Body of pancreas (tissue), 4 donors: Measurements from ENCODE around the gene FAM43B. TPM values are rescaled to one million over a fixed set of nuclear protein-coding genes. Genes with fewer than 3 reads are reported as not detected.

Experiments
- ATAC-seq: fragments of 150-250 bp; one replicate; pipeline ENCODE4 v1.9.1; 2016
- DNase-seq, 4 donors: peaks; one replicate each; pipeline ENCODE4 v3.0.0-alpha.2; 2019
- H3K27ac ChIP-seq, 4 donors: fragments of 200-600 bp; sonication (generic); 1 replicate in 3 of 4; 2 replicates in 1 of 4; pipeline versions ENCODE4 v1.5.1 to v1.6.1; 2016 to 2019; ENCODE audit warnings: mild to moderate bottlenecking in 1 of 4, mixed read lengths in 1 of 4, moderate library complexity in 1 of 4
- H3K27me3 ChIP-seq, 2 donors: fragments of 200-600 bp; sonication (generic); one replicate each; pipeline ENCODE4 v1.6.0; 2016; ENCODE audit warnings: mild to moderate bottlenecking in 1 of 2
- H3K36me3 ChIP-seq, 2 donors: fragments of 200-600 bp; sonication (generic); replicated peaks in 1 of 2; 2 replicates each; pipeline ENCODE4 v1.5.1; 2016; ENCODE audit warnings: low read depth in 2 of 2; ENCODE audit not compliant: insufficient read depth in 1 of 2
- H3K4me1 ChIP-seq: fragments of 200-600 bp; sonication (generic); one replicate; pipeline ENCODE4 v1.6.0; 2016
- H3K4me3 ChIP-seq, 2 donors: fragments of 200-600 bp; sonication (generic); 1 replicate in 1 of 2; 2 replicates in 1 of 2; pipeline ENCODE4 v1.5.1; 2016 to 2019
- H3K9me3 ChIP-seq, 3 donors: fragments of 200-600 bp; sonication (generic); 1 replicate in 2 of 3; 2 replicates in 1 of 3; pipeline ENCODE4 v1.5.1; 2016
- POLR2A ChIP-seq, 3 donors: fragments of 450-650 bp; IDR thresholded peaks; one replicate each; pipeline ENCODE4 v1.6.1; 2016; ENCODE audit warnings: antibody characterized with exemption in 3 of 3, mild to moderate bottlenecking in 2 of 3
- WGBS, 2 donors: methylation state at CpG; one replicate each; pipeline ENCODE4 v1.1.5; 2017; 5-methylcytosine and 5-hydroxymethylcytosine counted together
- intact Hi-C: fragments of 100-400 bp; cut with DNase I; formaldehyde crosslinking; loops from one replicate; pipeline ENCODE4 v1.15.1; 2023
- total RNA-seq, 2 donors: library from RNA; depleted of rRNA; stranded (reverse); fragments of >200 nt; gene quantifications; one replicate each; pipeline ENCODE4 v1.1.0, GENCODE V29; 2016
- TF ChIP-seq, protein P1 (sequence below), 7 experiments: fragments of 450-650 bp in 4 of 7; fragments of 200-600 bp in 3 of 7; sonication (generic) in 3 of 7; IDR thresholded peaks; one replicate each; pipeline ENCODE4 v1.5.1; 2016 to 2019; ENCODE audit warnings: antibody characterized with exemption in 7 of 7

Gene FAM43B
- total RNA-seq, 2 donors from 2014 or later: 0.26 to 3.6 TPM

DNA sequence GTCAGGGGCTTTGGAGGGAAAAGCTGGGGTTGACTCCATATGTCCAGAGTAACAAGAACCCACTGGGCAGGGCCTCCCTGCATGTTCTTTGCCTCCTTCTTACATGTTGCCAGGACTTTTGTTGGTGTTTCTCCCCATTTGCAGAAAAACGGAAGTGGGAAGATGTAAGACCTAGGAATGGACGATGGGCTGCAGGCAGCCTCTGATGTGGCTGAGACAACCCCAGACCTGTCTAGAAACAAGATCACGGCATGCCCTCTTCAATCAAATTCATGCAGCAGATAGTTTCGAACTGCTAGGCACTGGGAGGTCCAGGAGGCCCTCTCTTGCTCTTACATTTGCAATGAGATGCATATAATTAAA lies 3.4 kb downstream of the FAM43B start:
- H3K4me1 ChIP-seq: peaks cover 21% of the 10 kb centered on the region
- WGBS, 2 donors: 58% methylated on average over 4 of the region's 4 CpGs
- no peak overlapping the region for H3K4me3 ChIP-seq
- intact Hi-C loops: no loop called here
- no peak overlapping the region for H3K27ac ChIP-seq
- DNase-seq (no peak), ATAC-seq (no peak)
- H3K9me3 ChIP-seq: no peaks in the 10 kb centered on the region
- TF ChIP-seq, protein P1, sequence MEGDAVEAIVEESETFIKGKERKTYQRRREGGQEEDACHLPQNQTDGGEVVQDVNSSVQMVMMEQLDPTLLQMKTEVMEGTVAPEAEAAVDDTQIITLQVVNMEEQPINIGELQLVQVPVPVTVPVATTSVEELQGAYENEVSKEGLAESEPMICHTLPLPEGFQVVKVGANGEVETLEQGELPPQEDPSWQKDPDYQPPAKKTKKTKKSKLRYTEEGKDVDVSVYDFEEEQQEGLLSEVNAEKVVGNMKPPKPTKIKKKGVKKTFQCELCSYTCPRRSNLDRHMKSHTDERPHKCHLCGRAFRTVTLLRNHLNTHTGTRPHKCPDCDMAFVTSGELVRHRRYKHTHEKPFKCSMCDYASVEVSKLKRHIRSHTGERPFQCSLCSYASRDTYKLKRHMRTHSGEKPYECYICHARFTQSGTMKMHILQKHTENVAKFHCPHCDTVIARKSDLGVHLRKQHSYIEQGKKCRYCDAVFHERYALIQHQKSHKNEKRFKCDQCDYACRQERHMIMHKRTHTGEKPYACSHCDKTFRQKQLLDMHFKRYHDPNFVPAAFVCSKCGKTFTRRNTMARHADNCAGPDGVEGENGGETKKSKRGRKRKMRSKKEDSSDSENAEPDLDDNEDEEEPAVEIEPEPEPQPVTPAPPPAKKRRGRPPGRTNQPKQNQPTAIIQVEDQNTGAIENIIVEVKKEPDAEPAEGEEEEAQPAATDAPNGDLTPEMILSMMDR (IDR thresholded peaks at IDR 0.05): no peak
- TF ChIP-seq POLR2A (IDR thresholded peaks at IDR 0.05): no peak
- H3K27me3 ChIP-seq: peaks cover 0 to 12% of the 10 kb centered on the region in 2 donors
- H3K36me3 ChIP-seq: no peaks in the 10 kb centered on the region

DNA sequence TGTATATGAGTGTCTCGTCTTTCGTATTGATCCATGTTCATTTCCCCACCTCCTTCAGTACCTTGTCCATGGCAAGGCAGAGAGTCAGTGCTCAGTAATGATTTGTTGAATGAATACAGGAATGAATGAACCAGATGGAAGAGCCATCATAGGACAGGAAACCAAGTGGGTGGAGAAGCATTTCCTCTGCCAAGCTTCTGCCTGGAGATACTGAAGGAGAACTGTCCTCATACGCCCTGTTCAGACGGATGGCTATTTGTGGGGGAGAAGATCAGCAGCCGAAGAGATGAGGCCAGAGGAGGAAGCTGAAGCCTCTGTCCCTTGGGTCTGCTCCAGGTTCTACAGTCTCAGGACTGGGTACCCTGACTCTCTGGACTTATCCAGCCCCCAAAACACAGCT lies 5.8 kb downstream of the FAM43B start:
- Histone ChIP-seq H3K4me1 (peaks cover 8% of the 10 kb centered on the region), H3K27ac (no peak overlapping the region), H3K27me3 (peaks cover 0 to 9% of the 10 kb centered on the region in 2 donors), H3K36me3 (no peaks in the 10 kb centered on the region), H3K4me3 (no peak overlapping the region), H3K9me3 (no peaks in the 10 kb centered on the region)
- 51 to 55% methylated on average over 5 of the region's 5 CpGs for WGBS, 2 donors
- no peak for TF ChIP-seq POLR2A (IDR thresholded peaks at IDR 0.05)
- TF ChIP-seq, protein P1 (IDR thresholded peaks at IDR 0.05): no peak
- ATAC-seq (no peak), DNase-seq (no peak)
- intact Hi-C loops: no loop called here

DNA sequence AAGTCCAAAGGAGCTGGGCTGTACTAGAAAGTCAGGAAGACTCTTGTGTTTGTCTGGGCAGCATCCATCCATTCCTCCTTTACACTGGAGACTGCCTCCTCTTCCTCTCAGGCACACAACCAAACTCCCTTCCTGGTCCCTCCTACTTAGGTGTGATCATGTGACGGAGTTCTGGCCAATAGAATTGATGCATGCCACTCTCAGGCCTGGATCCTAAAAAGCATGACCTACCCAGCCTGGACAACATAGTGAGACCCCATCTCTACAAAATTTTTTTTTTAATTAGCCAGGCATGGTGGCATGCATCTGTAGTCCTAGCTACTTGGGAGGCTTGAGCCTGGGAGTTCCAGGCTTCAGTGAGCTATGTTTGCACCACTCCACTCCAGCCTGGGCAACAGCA lies 8.6 kb downstream of the FAM43B start:
- no peaks in the 10 kb centered on the region for H3K9me3 ChIP-seq
- DNase-seq (no peak), ATAC-seq (no peak)
- intact Hi-C loops: no loop called here
- WGBS, 2 donors: 11 to 13% methylated on average over 1 of the region's 1 CpG
- H3K4me1 ChIP-seq: no peaks in the 10 kb centered on the region
- no peak overlapping the region for H3K4me3 ChIP-seq
- no peak overlapping the region for H3K27ac ChIP-seq
- no peaks in the 10 kb centered on the region for H3K36me3 ChIP-seq
- no peaks in the 10 kb centered on the region for H3K27me3 ChIP-seq
- TF ChIP-seq, protein P1 (IDR thresholded peaks at IDR 0.05): no peak
- no peak for TF ChIP-seq POLR2A (IDR thresholded peaks at IDR 0.05)

DNA sequence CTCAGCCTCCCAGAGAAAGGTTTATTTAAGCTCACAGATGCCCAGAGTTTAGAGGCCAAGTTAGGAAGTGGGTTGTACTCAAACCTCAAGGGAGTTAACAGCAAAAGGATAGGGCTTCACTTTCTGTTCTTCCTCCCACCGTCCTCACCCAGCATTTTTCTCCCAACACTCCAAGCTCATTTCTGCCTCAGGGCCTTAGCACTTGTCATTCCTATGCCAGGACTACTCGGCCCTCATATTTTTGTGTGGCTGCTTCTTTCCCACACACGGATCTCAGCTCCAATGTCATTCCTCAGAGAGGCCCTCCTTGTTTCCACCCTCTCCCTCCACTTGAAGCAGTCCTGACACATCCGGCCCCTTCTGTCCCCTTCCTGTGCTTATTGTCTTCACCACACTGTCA lies 12.9 kb downstream of the FAM43B start:
- no peak for DNase-seq
- Histone ChIP-seq H3K27me3 (no peaks in the 10 kb centered on the region), H3K9me3 (no peaks in the 10 kb centered on the region)

DNA sequence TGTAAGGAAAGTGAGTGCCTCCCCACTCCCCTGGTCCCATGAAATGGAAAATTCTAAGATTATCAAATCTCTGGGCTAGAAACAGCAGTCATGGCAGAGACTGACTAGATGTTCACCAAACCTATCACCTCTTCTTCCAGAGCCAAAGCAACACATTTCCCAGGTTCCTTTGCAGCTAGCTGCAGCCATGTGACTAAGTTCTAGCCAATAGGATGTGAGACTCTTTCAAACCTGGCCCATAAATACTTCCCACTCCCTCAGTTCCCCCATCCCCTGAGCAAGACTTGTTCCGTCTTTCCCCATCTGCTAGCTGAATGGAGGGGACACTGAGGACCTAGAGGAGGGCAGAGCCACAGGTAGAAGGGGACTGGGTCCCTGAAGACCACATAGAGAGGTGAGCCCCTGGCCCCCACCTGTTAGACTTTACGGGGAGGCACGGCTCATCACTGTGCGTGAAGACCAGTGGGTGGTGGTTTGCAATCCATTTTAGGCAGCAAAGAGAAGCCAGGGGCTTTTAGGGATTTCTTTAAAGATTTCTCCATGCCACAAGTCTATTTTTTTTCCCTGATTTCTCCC lies 17.2 kb downstream of the FAM43B start:
- H3K36me3 ChIP-seq: no peaks in the 10 kb centered on the region

More for the DNA sequence above, 12.9 kb downstream of the FAM43B start:
- H3K4me1 ChIP-seq: no peaks in the 10 kb centered on the region
- WGBS, 2 donors: 47 to 50% methylated on average over 4 of the region's 4 CpGs
- intact Hi-C loops: no loop called here
- no peak for ATAC-seq
- H3K27ac ChIP-seq: no peak overlapping the region
- no peak for TF ChIP-seq POLR2A (IDR thresholded peaks at IDR 0.05)
- TF ChIP-seq, protein P1 (IDR thresholded peaks at IDR 0.05): no peak
- no peak overlapping the region for H3K4me3 ChIP-seq
- H3K36me3 ChIP-seq: no peaks in the 10 kb centered on the region

More for the DNA sequence above, 17.2 kb downstream of the FAM43B start:
- WGBS, 2 donors: 83 to 86% methylated on average over 4 of the region's 4 CpGs
- ATAC-seq: no peak
- TF ChIP-seq, protein P1 (IDR thresholded peaks at IDR 0.05): no peak
- no peak for TF ChIP-seq POLR2A (IDR thresholded peaks at IDR 0.05)
- Histone ChIP-seq H3K4me3 (no peak overlapping the region), H3K27me3 (no peaks in the 10 kb centered on the region), H3K9me3 (no peaks in the 10 kb centered on the region), H3K27ac (no peak overlapping the region), H3K4me1 (no peaks in the 10 kb centered on the region)
- no peak for DNase-seq
- intact Hi-C loops: no loop called here
